NCI-H146 treated with DMSO at 0.1 percent for 48 hours (cell line): ENCODE measurements around the gene PRDM16.

Source experiments
- DNase-seq: peaks from one replicate; lab custom pipeline; 2025; ENCODE audit not compliant: unreplicated experiment; lab: John Stamatoyannopoulos, UW

Gene PRDM16

DNA sequence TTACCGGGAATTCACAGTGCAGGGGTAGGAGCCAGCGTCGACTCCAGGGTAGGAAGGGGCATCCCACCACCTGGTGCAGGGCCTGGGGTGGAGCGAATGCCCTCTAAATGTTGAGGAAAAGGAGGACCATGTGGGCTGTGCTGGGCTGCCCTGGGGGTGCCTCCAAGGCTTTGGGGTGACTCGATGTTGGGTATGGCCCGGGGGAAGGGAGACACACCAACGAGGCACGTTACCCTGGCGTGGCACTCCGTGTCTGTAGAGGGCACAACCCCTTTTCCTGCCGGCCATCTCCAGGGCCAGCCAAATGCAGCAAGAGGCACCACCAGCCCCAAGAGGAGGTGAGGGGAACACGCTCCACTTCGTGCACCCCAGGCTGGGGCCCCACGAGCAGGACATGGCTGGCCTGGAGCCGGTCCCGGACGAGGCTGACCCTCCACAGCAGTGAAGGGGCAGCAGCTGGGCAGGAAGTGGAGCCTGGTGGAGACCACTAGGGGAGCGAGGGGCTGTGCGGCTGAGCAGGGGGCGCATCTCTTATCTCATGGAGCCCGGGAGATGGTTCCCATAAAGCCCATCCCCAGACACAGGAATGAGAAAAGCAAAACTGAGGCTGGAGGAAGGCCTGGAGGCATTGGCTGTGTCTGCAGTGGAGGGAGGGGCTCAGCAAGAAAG, 36.5 kb upstream of the PRDM16 start:
- no peak for DNase-seq

DNA sequence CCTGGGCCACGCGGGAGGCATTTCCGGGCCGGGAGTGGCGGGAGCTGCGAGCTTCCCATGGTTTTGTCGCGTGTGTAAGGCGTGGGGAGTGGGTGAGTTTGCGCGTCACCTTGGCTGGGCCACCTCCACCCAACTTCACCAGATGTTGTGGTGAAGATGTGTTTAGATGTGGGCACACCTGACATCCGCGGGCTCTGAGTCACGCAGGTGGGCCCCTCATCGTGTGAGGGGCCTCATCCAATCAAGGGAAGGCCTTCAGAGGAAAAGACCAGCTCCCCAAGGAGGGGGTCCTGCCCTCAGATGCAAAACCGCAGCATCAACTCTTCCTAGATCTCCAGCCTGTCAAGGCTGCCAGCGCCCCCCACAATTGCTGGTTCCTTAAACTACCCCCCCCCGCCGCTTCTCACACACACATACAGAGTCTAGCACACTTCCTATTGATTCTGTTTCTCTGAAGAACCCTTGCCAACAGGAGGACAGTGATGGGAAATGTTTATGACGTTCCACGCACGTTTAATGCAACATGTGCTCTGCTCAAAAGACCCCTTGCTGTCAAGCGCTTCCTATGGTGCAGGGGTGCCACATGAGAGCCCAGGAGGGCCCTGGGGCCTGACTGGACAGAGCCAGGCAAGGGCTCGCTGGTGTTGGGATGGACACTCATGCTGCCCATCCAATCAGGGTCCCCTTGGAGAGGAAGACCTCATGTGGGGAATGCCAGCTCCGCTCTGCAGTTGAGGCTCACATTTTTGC, 35.8 kb upstream of the PRDM16 start:
- no peak for DNase-seq

DNA sequence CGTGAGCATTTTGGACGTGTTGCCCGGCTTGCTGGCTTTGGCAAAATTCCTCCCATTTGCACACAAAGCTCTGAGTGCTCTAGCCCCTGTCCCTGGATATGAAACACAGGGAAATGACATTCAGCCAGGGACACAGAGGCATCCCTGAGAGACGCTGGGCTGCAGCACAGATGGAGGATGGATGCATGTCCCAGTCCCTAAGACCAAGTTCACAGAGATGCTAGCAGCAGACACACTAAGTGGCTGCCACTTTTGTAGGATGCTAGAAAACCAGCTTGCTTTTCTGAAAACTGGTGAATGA, 35.3 kb upstream of the PRDM16 start:
- DNase-seq: no peak

DNA sequence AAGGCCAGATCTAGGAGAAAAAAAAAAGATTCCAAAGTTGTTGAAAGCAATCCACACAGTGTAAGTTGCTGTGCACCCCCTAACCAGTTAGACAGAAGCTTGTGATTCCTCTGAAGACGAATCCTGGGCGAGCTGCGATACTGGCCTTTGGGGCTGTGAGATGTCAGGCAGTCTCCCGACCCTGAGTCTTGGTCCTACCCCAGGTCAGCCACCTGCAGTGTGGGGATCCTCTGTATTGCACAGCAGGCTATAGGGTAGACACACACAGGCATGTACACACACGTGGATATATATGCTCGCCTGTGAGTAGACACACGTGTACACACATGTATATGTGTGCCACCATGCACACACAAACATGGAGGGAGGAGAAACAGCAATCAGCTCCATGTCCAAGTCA, 34.8 kb upstream of the PRDM16 start:
- no peak for DNase-seq

DNA sequence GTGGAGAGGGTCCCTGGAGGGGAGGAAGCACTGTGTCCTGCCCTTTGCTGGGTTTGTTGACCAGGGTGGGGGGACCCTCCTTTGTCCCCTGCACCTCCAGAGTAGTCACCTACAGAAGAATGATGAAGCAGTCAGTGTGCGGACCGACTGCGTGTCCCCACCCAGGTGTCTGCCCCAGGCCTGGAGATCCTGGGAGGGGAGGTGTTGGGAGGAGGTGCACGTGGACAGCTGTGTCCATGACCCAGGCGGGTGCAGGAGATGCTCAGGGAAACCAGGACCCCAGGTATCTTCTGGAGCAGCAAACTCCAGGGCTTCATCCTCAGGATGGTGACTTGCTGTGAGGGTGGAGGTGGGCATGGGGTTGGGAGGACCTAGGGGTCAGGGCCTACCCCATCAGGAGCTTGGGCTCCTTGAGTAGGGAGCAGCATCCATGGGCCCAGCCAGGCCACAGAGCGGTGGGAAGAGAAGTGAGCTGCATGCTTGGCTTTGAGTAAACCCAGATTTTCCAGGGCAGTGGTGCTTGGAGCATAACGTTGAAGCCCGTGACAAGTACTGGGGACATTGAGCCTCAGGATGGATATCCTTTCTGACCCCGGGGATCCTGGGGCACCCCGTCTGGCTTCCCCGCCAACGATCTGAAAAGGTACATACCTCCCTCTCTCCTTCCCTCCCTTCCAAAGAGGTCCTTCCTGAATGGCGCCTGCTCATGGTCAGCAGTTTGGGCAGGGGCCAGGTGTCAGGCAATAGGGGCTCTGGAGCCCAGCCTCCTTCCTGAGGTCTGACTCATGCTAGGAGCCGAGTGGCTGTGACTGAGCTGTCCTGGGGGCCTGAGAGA, 34.1 kb upstream of the PRDM16 start:
- no peak for DNase-seq

DNA sequence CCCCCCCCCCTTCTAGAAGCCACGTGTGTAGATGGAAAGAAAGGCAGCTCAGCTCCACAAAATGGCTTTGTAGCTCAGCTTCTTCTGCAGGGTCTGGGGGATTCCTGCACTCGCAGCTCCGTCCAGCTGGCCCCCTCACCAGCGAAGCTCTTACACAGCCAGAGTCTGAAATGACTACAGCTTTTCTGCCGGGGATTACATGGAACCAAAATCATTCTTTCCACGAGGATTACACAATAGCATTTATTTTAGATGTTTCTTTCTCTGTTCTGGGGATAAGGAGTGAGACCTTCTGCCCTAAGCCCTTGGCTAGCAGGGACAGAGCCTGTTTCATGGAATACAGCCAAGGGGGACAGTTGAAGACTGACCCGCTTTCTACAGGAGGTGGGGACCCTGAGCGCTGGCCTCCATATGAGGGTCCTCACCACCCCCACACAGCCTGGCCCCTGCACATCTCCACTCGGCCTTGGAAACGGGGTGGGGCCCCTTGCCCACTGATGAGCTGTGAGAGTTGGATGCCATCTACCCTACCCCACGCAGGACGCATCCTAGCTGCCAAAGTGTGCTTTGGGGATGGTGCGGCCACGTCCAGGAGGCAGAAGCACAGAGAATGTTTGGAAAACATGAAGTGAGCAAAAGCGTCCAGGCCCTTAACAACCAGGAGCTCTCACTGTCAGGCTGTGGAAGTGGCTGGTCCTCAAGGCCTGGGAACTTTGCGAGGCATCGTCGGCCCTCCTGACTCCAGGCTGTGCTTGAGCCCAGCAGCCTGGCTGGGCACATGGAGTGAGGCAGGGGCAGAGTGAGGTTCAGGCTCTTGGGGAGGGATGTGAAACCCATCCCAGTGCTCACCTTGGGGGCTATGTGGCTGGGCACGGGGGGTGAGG, 33.2 kb upstream of the PRDM16 start:
- no peak for DNase-seq

DNA sequence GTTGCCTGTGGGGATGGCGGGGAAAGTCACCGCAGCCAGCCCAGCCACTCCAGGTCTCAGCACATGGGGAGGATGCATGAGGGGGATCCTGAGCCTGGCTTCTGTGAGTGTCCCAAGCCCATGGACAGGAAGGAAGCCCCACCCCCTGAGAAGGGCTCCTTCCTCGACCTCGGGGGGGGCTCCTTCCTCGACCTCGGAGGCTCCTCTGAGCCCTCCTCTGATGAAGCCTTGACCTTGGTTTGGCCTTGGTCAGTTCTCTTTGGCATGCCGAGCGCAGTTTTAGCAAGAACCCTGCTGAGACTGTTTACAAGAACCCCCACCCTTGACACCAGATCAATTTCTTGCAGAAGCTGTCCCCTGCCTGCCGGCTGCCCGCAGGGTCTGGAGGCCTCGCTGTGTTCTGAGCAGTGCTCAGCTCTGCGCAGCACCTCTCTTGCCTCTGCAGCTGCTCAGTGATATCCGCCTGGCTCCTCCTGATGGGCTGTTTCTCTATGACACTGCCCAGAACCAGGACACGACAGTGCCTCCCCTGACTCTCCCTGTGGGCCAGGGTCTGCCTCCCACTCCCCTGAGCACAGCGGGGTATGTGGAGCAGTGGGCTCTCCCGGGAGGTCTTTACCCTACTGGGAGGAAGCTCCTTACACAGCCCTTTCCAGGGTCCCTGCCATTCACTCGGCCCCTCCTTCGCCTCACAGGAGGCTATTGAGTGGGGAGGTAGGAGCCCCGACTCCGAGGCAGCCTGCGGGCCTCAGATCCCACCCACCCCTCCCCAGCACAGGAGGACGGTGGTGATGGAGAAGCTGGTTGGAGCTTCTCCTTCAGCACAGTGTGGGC, 32.3 kb upstream of the PRDM16 start:
- DNase-seq: no peak

DNA sequence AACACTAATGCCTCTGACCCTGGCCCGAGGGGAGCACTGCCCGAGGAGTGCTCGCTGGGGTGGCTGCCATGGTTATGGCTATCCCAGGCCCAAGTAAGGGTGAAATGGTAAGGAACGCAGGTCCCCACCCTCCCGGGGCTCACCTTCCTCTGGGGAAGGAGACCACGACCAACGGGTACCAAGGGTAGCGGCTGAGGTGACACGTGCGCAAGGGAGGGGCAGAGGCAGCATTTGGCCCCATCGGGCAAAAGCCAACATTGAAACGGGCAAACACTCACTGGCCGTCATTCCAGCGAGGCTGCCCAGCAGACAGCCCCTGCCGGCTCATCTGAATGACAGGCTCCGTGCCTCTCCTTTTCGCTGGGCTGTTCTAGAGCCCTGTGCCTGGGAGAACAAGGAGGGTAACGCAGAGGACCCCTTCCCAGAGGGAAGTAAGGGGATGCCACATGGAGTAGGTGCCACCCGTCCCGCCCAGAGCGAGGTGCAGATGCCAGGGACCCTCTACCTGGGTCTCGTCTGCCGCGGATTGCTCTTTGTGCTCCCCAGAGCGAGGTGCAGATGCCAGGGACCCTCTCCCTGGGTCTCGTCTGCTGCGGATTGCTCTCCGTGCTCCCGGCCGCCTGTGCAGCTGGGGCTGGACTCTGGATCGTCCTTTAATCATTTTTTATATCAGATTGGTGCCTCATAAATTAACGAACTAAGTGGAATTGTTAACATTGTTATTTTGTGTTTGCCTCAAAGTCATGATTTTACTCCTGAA, 31.5 kb upstream of the PRDM16 start:
- DNase-seq: no peak

DNA sequence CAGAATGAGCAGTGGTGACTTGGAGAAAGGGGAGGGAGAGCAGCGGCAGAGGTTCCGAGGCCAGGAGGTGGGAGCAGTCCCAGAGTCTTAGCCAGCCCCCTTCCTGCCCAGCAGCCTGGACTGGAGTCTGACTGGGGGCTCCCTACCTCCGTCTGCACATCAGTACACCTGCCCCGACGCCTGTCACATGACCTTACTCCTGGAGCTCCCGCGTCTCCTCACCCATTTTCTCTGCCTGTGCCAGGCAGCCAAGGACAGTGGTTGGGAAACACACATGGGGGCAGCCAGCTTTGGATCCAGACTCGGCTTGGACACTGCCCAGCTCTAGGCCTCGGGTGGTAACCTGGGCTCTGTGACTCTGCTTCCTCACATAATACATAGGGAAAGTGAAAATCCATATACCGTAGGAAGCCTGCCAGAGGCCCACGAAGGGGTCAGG, 30.9 kb upstream of the PRDM16 start:
- no peak for DNase-seq

DNA sequence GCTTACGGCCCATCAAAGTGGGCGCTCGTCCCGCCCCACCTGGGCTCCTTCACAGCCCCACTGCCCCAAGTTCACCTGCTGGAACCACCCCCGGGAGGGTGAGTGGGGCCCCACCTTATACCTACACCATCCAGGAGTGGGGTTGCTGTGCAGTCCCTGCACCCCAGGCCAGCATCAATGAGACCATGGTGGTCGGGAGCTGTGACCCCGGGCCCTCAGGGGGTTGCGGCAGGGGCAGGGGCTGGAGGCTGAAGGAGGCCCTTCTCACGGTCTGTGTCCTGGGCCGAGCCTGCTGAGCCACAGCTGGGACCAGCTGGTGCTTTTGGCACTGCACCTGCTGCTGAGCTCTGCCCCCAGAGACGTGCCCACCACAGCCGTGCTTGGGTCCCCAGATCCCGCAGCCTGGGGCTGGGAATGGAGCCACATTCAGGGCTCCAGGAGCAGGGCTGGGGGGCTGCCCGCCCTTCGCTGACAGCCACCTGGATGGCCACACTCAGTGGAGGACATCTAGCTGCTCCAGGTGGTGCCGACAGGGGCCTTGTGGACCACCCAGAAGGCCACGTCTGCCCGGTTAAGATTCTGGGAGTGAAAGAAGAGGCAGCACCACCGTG, 30.3 kb upstream of the PRDM16 start:
- no peak for DNase-seq

DNA sequence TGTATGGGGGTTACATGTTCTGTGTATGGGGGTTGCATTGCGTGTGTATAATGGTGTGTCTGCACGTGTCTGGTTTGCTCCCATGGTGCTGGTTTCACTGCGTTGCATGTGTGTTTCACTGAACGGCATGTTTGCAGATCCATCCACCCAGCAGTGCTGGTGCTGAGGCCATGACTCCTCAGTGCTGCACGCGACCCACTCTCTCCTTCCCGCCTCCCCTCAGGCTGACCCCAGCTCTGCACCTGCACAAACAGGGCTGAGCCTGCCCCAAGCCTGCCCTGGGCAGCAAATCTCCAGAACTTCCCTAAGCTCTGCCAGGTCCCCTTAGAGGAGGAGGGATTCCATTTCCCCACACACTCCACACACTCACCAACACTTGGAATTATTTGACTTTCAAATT, 29.0 kb upstream of the PRDM16 start:
- no peak for DNase-seq

DNA sequence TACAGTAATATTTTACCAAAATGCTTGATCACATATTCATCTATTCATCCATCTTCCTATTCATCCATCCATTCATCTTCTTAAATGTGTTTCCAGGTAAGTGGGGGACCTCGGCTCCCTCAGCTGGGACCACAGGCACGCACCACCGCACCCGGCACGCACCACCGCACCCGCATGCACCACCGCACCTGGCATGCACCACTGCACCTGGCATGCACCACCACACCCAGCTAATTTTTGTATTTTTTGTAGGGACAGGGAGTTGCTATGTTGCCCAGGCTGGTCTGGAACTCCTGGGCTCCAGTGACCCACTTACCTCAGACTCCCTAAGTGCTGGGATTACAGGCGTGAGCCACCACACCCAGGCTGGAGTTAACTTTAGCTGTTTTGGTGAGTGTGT, 26.5 kb upstream of the PRDM16 start:
- DNase-seq: no peak

DNA sequence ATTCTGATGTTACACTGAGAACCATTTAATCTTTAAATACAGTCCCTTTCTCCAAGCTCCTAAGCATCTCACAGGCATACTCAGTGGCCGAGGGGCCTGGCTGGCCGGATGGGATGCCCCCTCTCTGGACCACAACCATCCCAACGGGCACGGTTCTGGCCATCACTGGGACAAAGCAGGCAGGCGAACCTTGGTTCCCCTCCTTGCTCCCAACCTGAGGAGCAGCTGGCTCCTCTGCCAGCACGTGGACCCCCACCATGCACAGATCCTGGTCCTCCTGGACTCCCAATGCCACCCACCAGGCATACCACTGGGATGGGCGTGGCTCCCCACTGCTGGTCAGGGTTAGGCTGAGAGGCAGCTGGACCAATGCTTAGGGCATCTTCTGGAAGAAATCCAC, 19.8 kb upstream of the PRDM16 start:
- no peak for DNase-seq

DNA sequence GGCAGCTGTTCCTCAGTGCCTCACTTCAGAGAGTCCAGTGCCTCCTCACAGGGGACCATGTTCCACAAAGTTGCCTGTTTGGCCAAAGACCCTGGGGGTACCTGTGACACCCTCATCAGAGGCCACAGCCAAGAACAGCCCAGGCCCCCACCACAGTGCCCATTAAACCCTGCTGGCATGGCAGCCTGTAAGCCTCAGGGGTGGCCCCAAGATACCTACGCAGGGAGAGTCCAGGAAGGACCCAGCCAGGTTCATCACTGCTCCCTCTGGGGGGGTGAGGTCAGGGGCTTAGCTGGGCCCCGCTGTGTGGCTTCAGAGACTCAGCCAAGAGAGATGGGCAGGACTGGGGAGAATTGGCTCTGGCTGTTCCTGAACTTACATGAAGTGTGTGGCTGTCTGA, 19.1 kb upstream of the PRDM16 start:
- DNase-seq: no peak

DNA sequence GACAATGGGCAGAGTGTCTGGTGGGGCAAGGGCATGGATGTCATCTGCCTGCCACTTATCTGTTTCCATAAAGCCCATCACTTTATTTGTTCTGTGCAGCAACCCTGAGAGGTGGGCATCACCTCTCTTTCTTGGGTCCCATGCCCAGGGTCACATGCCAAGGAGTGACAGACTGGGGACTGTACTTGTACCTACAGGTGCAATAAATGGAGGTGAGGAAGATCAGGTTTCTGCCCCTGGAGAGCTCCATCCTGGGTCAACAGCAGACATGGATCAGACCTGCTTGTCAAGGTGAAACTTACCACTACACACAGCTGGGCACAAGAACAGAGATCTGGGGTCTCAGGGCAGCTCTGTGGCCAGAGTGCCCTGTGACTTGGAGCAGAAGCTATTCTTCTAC, 18.4 kb upstream of the PRDM16 start:
- no peak for DNase-seq

DNA sequence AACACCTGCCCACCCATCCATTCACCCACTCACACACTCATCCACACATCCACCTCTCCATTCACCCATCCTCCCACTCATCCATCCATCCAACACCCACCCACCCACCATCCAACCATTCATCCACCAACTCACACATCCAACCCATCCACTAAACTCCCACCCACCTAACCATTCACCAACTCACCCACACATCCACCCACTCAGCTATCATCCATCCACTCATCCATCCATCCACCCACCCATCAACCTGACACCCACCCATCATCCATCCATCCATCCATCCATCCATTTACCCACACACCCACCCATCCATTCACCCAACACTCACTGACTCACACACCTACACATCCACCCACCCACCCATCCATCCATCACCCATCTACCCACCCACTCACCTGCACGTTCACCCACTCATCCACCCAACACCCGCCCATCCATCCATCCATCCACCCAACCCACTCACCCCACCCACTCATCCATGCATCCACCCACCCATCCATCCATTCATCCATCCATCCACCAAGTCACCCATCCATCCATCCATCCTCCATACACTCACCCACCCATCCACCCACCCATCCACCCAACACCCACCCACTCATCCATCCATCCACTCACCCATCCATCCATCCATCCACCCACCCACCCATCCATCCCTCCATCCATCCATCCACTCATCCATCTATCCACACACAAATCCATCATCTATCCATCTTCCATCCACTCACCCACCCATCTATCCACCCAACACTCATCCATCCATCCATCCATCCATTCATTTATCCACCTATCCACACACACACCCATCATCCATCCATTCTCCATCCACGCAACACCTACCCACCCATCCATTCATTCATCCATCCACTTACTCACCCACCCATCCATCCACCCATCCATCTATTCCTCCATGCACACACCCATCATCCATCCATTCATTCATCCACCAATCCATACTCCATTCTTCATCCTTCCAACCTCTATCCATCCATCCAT, 17.4 kb upstream of the PRDM16 start:
- no peak for DNase-seq

DNA sequence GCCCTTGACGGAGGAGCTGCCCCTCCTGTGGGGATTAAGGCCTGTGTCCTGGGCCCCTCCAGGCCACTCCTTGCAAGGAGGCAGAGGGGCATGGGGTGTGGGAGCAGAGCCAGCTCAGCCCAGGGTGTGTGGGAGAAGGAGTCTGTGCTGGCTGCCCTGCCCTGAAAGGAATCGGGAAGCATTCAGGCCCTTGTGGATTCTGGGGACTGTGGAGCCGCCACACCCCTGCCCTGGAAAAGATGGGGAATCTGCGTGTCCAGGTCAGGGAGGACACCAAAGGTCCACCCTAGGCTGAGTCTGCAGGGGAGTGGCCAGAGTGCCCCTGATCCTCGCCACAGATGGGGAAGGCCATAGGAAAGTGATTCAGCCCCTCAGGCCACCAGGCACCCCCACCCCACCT, 16.5 kb upstream of the PRDM16 start:
- no peak for DNase-seq
